ENCODE measurements around the gene EPOP. TPM values are rescaled to one million over a fixed set of nuclear protein-coding genes. Genes with fewer than 3 reads are reported as not detected.

EPOP gene
- total and polyA plus RNA-seq, 2 of the 13 experiments (the other 11 are each of a cell fraction or from before 2014, with no cell fraction given) = 14.7 to 37.8 TPM

- TF ChIP-seq FUBP1 (CRISPR knock-in tag; IDR thresholded peaks at IDR 0.05; ENCODE audit: borderline replicate concordance) = no peak
- TF ChIP-seq TBP (CRISPR knock-in tag; IDR thresholded peaks at IDR 0.05) = no peak
- peak; percentile 43; the same call in 1 of the 2 replicates for TF ChIP-seq NR0B2 (CRISPR knock-in tag; IDR thresholded peaks at IDR 0.05)
- TF ChIP-seq SOX6 (IDR thresholded peaks at IDR 0.05) = no peak
- TF ChIP-seq SOX6 (CRISPR knock-in tag; IDR thresholded peaks at IDR 0.05) = peak; percentile 86
- peak; percentile 59; the same call in 1 of the 2 replicates for TF ChIP-seq ZNF333 (CRISPR knock-in tag; IDR thresholded peaks at IDR 0.05; ENCODE audit: borderline replicate concordance)
- no peak for TF ChIP-seq SMAD9 (CRISPR knock-in tag; IDR thresholded peaks at IDR 0.05)
- no peak for TF ChIP-seq SMARCE1 (IDR thresholded peaks at IDR 0.05; ENCODE audit: borderline replicate concordance)
- no peak for TF ChIP-seq ZC3H4 (CRISPR knock-in tag; IDR thresholded peaks at IDR 0.05; ENCODE audit: borderline replicate concordance)
- no peak for TF ChIP-seq ZBTB49 (CRISPR knock-in tag; IDR thresholded peaks at IDR 0.05; ENCODE audit: borderline replicate concordance)
- TF ChIP-seq ZNF326 (CRISPR knock-in tag; IDR thresholded peaks at IDR 0.05; ENCODE audit: borderline replicate concordance) = no peak
- no peak for TF ChIP-seq IRF9 (CRISPR knock-in tag; IDR thresholded peaks at IDR 0.05; ENCODE audit: borderline replicate concordance)
- TF ChIP-seq ZNF10 (CRISPR knock-in tag; IDR thresholded peaks at IDR 0.05; ENCODE audit: borderline replicate concordance, low read depth) = no peak
- TF ChIP-seq CTCF (CRISPR knock-in tag; IDR thresholded peaks at IDR 0.05) = no peak
- TF ChIP-seq ZNF781 (CRISPR knock-in tag; IDR thresholded peaks at IDR 0.05; ENCODE audit: borderline replicate concordance, not compliant biosample characterization) = peak; percentile 4
- TF ChIP-seq ZBTB7B (CRISPR knock-in tag; IDR thresholded peaks at IDR 0.05) = 0 out of 2 replicates have a peak, but pooled peaks have one; percentile 70
- no peak for TF ChIP-seq EEA1 (CRISPR knock-in tag; IDR thresholded peaks at IDR 0.05; ENCODE audit: borderline replicate concordance)
- TF ChIP-seq ZNF235 (CRISPR knock-in tag; IDR thresholded peaks at IDR 0.05; ENCODE audit: borderline replicate concordance) = no peak
- TF ChIP-seq ZNF296 (CRISPR knock-in tag; conservative IDR thresholded peaks at IDR 0.05) = no peak
Observed at GRCh38 chr17:38705803-38706504, 31.2 kb upstream of the EPOP start (continued).
